NCI-H446 treated with DMSO at 0.1 percent for 48 hours (cell line): ENCODE data around the gene STRA8.

Experiments used
- DNase-seq: peaks from one replicate; lab custom pipeline; 2025; lab: John Stamatoyannopoulos, UW

Gene STRA8

GRCh38 chr7:135233570-135233969 is at the start of gene STRA8:
Gene STRA8, plus strand, starts transcription at chr7:135233838. Its CDS starts 6,687 bp downstream, at chr7:135240525.
- DNase-seq = no peak

- no peak for DNase-seq
These were observed 49.3 kb upstream of the STRA8 start for GRCh38 chr7:135184254-135184841.

GRCh38 chr7:135185471-135186260 is 48.0 kb upstream of the STRA8 start:
- DNase-seq = no peak

- no peak for DNase-seq
These were observed 47.4 kb upstream of the STRA8 start for GRCh38 chr7:135186261-135186540.

GRCh38 chr7:135186841-135187253 is 46.8 kb upstream of the STRA8 start:
- no peak for DNase-seq

GRCh38 chr7:135188298-135188984 is 45.2 kb upstream of the STRA8 start:
- DNase-seq = no peak

GRCh38 chr7:135189221-135189662 is 44.4 kb upstream of the STRA8 start:
- DNase-seq = no peak

GRCh38 chr7:135189961-135190360 is 43.7 kb upstream of the STRA8 start:
- no peak for DNase-seq

- no peak for DNase-seq
These were observed 42.9 kb upstream of the STRA8 start for GRCh38 chr7:135190703-135191102.

- no peak for DNase-seq
These were observed 40.6 kb upstream of the STRA8 start for GRCh38 chr7:135192914-135193536.

GRCh38 chr7:135193615-135194081 is 40.0 kb upstream of the STRA8 start:
- DNase-seq = no peak

GRCh38 chr7:135194494-135195095 is 39.0 kb upstream of the STRA8 start:
- DNase-seq = no peak

- DNase-seq = no peak
These were observed 38.5 kb upstream of the STRA8 start for GRCh38 chr7:135195156-135195555.

GRCh38 chr7:135195968-135196629 is 37.5 kb upstream of the STRA8 start:
- DNase-seq = no peak

- DNase-seq = no peak
These were observed 36.3 kb upstream of the STRA8 start for GRCh38 chr7:135197343-135197742.

- no peak for DNase-seq
These were observed 35.6 kb upstream of the STRA8 start for GRCh38 chr7:135197906-135198655.

GRCh38 chr7:135199439-135199838 is 34.2 kb upstream of the STRA8 start:
- no peak for DNase-seq

GRCh38 chr7:135200821-135201331 is 32.8 kb upstream of the STRA8 start:
- no peak for DNase-seq

GRCh38 chr7:135201350-135201749 is 32.3 kb upstream of the STRA8 start:
- DNase-seq = no peak

GRCh38 chr7:135204341-135204749 is 29.3 kb upstream of the STRA8 start:
- no peak for DNase-seq

- no peak for DNase-seq
These were observed 28.8 kb upstream of the STRA8 start for GRCh38 chr7:135204876-135205275.
